Endothelial cell of hepatic sinusoid (primary cell): ENCODE measurements around the gene SSBP3.

ENCODE experiments used
- in situ Hi-C: cut with HindIII; loops from 2 replicates; pipeline ENCODE4 v1.10.0; 2017; ENCODE audit warnings: low sequenced_read_pairs

The SSBP3 gene

DNA sequence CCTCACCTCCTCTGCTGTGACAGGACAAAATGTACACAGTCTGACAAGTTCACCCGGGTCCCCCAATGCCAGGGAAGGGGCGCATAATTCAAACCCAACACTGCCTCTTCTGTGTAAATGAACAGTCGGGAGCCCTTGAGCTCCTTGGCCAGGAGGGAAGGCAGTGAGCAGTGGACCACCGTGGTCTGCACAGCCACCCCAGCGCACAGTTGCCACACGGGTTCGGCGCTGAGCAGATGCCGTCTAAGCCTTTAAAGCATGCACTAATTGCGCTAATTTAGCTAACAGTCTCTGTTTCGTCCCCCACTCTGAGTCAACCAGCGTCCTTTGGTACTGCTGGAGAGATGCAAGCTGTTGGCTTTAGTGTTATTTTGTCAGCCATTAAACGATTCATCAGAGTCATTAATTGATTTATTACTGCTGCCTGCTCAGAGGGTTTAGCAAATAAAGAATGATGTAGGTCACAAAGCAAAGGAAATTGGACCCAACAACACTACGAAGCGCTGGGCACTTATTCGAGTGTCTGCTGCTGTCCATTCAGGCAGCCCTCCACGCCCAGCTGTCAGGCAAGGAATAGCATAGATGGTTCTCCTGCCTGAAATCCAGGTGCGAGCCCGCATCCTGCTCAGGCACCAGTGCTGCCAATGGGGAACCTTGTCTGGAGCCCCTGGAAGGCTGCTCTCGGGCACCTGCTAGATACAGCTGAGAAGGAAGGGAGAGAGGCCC is 114.8 kb downstream of the SSBP3 start:
- in situ Hi-C loops = no loop called here

DNA sequence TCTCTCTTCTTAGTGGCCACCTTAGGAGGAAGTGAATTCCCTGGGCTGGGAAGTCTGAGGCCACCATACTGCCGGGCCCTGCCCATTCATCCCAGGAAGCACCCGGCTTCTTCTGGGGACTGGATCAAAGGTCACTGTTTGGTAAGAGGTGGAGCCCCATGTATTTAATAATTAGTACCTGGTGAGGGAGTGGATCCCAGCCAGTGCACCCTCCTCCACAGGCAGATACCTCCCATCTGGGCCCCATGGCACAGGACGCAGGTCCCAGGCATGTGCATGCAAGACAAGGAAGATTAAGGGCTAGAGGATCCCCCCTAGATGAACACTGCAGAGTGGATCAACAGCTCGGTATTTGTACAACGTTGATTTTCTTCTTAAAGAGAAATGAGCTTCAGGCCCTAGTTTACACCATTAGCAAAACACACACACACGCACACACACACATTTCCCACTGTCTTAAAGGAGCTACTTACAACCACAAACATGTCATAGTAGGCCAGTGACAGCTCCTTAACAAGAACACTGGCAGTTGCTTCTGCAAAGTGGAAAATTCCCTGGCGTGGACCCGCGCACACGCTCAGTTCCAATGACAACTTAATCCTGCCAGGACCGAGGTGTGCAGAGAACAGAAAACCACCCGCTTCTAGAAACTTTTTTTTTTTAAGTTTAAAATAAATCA is 115.5 kb downstream of the SSBP3 start:
- in situ Hi-C loops = no loop called here

- in situ Hi-C loops = no loop called here
These were observed 116.4 kb downstream of the SSBP3 start for GRCh38 chr1:54289712-54290233.

DNA sequence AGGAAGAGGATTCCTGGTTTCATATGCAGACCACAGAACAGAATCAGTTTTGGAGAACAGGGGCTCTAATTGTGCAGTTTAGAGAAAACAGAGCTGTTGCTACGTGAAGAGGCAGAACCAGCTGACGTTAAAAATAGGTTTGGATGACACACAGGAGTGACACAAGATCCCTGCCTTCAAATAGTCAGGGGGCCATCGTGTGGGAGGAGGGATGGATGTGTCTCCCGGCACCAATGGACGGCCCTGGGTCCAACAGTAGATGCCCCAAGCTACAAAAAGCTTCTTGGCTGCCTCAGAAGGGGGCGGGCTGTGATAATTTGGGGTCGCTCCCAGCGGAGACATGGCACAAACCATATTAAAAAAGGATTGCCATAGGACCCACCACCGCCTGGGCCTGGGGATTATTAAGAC is 118.4 kb downstream of the SSBP3 start:
- in situ Hi-C loops = no loop called here

DNA sequence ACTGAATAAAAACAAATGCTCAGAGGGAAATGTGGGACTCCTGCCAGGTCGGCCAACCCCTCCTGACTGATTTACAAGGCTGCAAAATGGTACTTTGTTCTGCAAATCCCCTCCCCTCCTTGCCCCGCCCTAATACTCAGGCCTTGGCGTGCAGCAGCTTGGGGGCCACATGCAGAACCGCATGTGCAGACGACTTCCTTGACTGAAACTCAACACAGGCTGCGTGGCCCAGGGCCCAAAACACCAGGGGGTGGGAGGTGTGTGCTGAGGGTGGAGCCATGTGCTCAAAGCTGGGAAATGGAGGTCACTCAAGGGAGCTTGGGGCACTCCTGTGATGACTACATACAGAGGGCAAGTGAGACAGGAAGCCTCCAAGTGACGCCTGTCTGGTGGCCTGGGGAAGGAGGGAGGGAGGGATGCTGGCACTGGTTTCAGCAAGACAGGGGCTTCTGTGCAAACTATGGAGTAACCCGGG is 119.0 kb downstream of the SSBP3 start:
- in situ Hi-C loops = no loop called here

DNA sequence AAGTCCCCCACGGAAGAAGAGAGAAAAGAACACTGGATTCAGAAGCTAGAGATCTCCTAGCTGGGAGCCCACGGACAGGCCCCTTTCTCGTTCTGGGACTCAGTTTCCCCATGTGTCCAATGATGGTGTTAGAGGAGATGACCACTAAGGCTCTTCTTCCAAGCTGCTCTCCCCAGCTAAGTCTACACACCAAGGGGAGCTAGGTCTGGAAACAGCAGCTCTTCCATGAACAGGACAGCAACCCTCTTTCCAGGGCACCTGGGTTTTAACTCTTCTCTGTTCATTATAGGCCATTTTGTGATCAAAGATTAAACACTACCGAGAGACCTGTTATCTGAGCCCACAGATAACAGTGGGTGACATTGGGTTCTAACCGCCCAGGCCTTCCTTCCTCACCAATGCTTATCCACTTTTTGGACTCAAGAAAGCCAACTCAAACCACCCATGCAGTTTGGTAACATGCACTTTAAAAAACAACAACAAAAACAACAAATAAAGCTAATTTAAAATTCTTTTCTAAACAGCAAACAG is 120.3 kb downstream of the SSBP3 start:
- in situ Hi-C loops = no loop called here

DNA sequence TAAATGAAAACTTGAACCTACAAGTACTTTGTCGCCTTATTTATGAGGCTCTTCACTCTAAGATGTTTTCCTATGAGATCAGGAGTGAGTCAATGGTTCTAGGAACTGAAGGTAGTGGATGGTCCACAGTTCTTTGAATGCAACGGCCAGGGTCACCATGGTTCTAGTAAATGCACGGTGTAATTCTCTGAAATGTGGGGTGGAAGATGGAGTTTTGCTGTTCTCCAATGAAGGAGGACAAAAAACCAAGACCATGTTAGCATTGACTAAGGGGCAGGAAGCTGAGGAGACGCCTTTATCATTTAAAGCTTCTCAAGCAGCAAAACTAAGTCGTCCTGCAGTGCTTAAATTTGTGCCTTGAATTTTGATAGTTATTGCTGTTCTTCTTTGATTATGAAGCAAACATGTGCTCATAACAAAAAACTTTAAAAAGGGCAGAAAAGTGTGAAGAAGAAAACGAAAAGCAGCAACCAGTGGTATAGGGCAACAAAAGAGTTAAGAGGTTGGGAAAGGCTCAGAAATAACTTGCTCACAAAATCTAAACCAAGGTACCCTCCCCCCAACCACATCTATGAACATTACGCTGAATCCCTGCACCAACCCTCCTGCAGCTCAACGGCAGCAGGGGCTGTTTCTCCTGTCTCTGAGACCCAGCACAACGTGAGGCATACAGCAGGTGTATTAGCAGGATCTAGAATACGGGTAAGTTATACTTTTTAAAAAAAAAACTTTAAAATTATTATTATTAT is 121.2 kb downstream of the SSBP3 start:
- in situ Hi-C loops = no loop called here

DNA sequence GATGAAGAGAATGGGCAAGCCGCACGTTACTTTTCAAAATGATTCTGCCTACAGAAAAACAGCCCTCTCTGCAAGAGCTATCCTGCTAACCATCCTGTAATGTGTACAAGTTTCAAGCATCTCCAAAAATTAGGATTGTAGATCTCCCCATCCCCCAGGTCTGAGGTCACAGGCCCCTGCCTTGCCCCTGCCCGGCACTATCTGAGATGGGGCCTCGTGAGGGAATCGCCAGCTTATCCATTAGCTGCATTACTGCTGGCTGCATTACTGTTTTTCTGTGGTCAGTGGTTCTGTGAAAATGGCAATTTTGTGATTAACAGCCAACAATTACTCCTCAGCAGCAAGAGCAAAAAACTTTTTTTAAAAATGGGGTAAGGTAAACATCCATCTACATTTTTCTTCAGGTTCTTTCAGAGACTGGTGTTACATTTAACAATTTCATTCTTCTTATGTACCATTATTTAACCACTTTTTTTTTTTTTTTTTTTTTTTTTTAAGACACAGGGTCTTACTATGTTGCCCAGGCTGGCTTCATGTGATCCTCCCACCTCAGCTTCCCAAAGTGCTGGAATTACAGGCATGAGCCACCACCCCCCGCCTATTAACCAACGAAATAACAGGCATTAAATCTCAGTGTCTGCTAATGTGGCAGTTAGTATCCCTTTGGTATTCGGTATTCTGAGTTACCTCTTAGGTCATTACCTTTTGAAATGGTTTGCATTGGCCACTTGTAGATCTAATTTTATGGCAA is 122.4 kb downstream of the SSBP3 start:
- in situ Hi-C loops = no loop called here

GRCh38 chr1:54282101-54282847 is 123.9 kb downstream of the SSBP3 start:
- in situ Hi-C loops = no loop called here

DNA sequence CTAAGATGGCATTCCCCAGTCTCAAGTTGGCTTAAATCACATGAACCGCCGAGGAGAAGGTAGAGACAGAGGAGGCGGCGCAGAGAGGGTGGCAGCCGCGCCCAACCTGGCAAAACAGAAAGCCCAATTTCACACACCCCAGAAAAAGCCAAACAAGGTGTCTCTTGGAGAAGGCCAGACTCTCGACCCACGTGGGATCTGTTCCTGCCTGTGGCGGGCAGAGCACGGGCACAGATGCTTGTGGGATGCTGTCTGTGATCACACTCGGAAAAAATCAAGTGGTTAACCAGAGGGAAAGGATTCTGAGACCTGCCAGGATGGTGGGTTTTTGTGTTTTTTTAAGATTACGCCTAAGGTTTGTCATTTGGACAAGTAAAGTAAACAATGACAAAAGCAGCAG is 125.5 kb downstream of the SSBP3 start:
- in situ Hi-C loops = no loop called here

GRCh38 chr1:54279457-54279856 is 126.7 kb downstream of the SSBP3 start:
- in situ Hi-C loops = loop anchor here (5.0 kb wide), 1 partner anchor 72 kb away; no protein-coding TSS in a partner anchor

DNA sequence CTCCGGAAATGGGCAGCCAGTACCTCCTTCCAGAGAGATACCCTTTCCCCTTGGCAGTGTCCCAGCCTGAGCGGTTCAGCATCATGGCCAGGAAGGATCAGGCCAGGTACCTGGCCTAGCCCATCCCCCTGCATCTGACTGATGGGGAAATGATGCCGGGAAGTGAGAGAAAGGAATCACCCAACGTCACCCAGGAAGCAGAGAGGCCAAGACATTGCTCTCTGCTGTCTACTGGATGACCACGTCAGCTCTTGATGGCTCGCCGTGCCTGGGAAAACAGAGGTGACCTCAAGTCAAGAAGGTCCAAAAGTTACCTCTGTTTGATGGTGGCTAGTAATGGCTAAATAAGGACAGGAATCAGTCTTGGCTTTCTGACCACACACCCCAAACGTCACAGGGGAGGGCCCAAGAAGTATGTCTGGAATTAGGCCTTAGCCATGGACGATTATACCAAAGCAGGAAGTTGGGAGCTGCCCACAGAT is 127.2 kb downstream of the SSBP3 start:
- in situ Hi-C loops = loop anchor here (5.0 kb wide), 1 partner anchor 72 kb away; no protein-coding TSS in a partner anchor

DNA sequence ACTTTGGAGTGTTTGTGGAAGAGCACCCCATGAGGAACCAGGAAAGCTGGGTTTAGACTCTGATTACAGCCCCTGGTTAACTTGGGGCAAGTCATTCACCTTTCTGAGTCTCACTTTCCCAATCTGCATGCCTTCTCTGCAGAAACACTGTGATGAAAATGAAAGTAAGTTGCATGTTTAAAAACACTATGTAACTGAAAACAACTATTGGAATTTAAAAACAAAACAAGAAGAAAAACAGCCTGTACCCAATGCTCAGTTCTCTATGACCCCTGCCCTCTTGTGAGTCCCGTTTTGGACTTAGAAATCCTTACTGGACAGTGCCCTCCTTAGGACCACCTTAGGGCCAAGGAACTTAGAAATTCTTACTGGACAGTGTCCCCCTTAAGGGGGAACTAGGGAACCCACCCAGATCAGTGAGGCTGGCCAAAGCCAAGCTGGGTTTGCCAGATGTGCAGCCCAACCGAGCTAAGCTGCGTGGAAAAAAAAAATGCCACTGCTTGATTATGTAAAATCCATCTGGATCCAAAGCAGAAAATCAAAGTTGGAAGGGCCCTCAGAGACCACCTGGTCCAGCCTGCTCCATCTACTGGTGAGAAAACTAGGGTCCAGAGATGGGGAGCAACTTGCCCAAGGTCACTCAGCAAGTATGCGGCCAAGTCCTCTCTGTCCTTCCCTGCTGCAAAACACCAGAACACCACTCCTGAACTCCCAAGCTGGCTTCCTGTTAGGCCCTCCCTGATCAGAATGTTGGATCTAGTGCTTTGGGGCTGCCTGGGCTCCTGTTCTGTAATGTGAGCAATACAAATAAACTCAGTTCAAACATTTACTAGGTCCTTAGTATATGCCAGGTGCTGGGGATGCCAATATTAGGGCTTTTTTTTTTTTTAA is 128.5 kb downstream of the SSBP3 start:
- in situ Hi-C loops = loop anchor here (5.0 kb wide), 1 partner anchor 70 kb away; no protein-coding TSS in a partner anchor

GRCh38 chr1:54276617-54277450 is 129.4 kb downstream of the SSBP3 start:
- in situ Hi-C loops = loop anchor here (5.0 kb wide), 1 partner anchor 70 kb away; no protein-coding TSS in a partner anchor

DNA sequence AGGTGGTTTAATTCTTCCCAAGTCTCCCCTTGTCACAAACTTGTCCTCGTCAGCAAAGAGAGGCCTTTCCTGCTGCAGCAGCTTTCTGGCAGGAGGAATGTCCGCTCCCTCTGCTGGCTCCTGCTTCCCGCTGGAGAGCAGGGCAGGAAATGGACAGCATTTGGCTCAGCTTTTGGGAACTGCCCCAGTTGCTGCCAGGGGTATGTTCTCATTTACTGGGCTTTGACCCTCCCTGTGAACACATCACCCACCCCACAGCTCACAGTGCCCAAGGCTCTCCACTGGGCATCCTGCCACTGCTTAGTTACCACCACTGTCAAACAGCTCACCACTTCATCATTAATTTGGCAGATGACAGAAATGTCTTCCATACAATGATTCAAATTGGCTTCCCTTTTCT is 130.8 kb downstream of the SSBP3 start:
- in situ Hi-C loops = loop anchor here (5.0 kb wide), 1 partner anchor 68 kb away; no protein-coding TSS in a partner anchor

DNA sequence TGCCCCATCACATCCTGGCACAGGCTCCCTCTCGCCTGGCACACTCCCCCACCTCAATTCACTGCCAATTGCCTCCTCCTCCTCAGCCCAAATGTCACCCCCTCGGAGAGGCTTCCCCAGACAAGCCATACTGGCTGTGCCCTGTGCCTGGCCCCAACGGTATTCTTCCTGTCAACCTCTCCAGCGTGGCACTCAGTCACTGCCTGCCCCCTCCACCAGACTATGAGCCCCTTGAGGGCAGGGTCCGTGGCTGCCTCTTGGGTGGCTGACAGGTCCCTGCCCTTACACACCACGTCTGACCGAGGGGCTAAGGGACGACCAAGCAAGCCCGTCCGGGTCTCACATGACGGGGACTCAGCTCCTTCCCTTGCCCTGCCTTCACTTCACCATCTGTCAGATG is 131.3 kb downstream of the SSBP3 start:
- in situ Hi-C loops = loop anchor here (5.0 kb wide), 1 partner anchor 68 kb away; no protein-coding TSS in a partner anchor

GRCh38 chr1:54274448-54274847 is 131.7 kb downstream of the SSBP3 start:
- in situ Hi-C loops = no loop called here
